Prostate gland (tissue), 2 donors: Measurements from ENCODE around the gene PLCB1.

Experiments
- CTCF ChIP-seq, 4 experiments: fragments of 200-600 bp in 2 of 4; fragments of 450-650 bp in 2 of 4; sonication (generic) in 2 of 4; IDR thresholded peaks; 1 replicate in 3 of 4; 2 replicates in 1 of 4; pipeline ENCODE4 v1.5.1; 2016 to 2019; ENCODE audit warnings: antibody characterized with exemption in 4 of 4, mild to moderate bottlenecking in 2 of 4, moderate library complexity in 2 of 4
- POLR2A ChIP-seq: fragments of 450-650 bp; IDR thresholded peaks from one replicate; pipeline ENCODE4 v1.6.1; 2016; ENCODE audit warnings: antibody characterized with exemption, mild to moderate bottlenecking

GRCh38 chr20:8388141-8388540 lies 256.1 kb downstream of the PLCB1 start:
- TF ChIP-seq CTCF (IDR thresholded peaks at IDR 0.05) (no peak), POLR2A (no peak)
